HAP-1 (cell line): ENCODE measurements around the gene OPN1MW2.
"Not testable (repeated sequence)": the region's sequence is repeated elsewhere in the genome, so short reads cannot be mapped to it uniquely, and the experiment has no call there.

Experiments
- DNase-seq, 2 experiments: peaks; one replicate each; pipeline ENCODE4 v3.0.0-alpha.2; 2016 to 2020; ENCODE audit warnings: low spot score in 2 of 2
- H3K27me3 ChIP-seq: fragments of 250-450 bp; sonication (Bioruptor Pico); 2 replicates; pipeline ENCODE4 v1.5.1; 2020; ENCODE audit warnings: low read depth, mild to moderate bottlenecking, moderate library complexity
- H3K36me3 ChIP-seq: fragments of 250-450 bp; sonication (Bioruptor Pico); replicated peaks from 2 replicates; pipeline ENCODE4 v1.5.1; 2020; ENCODE audit warnings: mild to moderate bottlenecking
- H3K4me1 ChIP-seq: fragments of 250-450 bp; sonication (Bioruptor Pico); 2 replicates; pipeline ENCODE4 v1.5.1; 2020; ENCODE audit warnings: mild to moderate bottlenecking
- H3K4me3 ChIP-seq: fragments of 250-450 bp; sonication (Bioruptor Pico); 2 replicates; pipeline ENCODE4 v1.5.1; 2020; ENCODE audit warnings: mild to moderate bottlenecking, moderate library complexity
- H3K9me3 ChIP-seq: fragments of 250-450 bp; sonication (Bioruptor Pico); 2 replicates; pipeline ENCODE4 v1.5.1; 2020; ENCODE audit warnings: mild to moderate bottlenecking, moderate library complexity
- in situ Hi-C: fragments of 300-500 bp; cut with MboI; formaldehyde crosslinking; loops from 3 replicates; pipeline ENCODE4 v1.14.3; 2020; ENCODE audit warnings: low sequenced_read_pairs, inconsistent platforms, mixed read lengths

OPN1MW2 gene

DNA sequence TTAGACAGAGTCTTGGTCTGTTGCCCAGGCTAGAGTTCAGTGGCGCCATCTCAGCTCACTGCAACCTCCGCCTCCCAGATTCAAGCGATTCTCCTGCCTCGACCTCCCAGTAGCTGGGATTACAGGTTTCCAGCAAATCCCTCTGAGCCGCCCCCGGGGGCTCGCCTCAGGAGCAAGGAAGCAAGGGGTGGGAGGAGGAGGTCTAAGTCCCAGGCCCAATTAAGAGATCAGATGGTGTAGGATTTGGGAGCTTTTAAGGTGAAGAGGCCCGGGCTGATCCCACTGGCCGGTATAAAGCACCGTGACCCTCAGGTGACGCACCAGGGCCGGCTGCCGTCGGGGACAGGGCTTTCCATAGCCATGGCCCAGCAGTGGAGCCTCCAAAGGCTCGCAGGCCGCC is at the start of gene OPN1MW2:
Gene OPN1MW2, plus strand, starts transcription at position 301 of the 400 bp plus-strand sequence. Its CDS starts 60 bp downstream, at position 361.
- DNase-seq, H3K36me3 ChIP-seq, H3K9me3 ChIP-seq, H3K27me3 ChIP-seq, H3K4me3 ChIP-seq, H3K4me1 ChIP-seq, in situ Hi-C loops: not testable (repeated sequence)

DNA sequence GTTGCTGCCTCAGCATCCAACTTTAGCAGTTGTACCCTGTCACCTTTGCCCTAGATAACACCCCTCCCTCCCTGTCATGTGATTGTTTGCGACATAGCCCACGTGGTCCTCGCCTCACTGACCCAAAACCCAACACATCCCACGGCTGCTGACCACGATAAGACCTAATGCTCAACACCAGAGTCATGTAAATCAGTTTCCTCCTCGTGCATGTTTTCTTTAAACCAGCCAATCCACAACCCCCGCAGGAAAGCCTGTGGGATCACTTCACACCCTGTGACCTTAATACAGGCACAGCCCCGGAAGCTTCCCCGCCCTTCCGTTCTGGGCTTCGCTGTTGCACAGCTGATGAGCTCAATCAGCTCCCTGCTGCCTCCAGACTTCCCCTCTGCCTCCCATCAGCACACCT is 47.0 kb upstream of the OPN1MW2 start:
- DNase-seq, H3K4me3 ChIP-seq, H3K9me3 ChIP-seq, in situ Hi-C loops, H3K4me1 ChIP-seq, H3K36me3 ChIP-seq, H3K27me3 ChIP-seq: not testable (repeated sequence)

DNA sequence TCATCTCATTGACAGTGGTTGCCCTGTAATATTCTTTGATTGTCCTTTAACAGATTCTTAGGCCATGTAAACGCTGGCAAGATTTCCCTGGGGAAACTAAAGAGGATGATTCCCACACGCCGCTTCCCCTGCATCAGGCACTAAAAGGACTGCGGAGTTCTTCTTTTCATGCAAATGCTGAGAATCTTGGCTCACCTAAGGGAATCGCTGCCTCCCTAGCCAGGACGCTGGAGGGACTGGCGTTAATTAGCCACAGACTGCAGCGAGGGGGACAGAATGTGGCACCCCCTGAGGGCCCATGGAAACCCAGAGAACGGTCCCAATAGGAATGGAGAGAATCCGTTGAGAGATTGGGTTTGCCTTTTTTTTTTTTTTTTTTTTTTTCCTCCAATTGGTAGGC is 45.2 kb upstream of the OPN1MW2 start:
- H3K9me3 ChIP-seq, DNase-seq, H3K27me3 ChIP-seq, H3K36me3 ChIP-seq, H3K4me1 ChIP-seq, in situ Hi-C loops, H3K4me3 ChIP-seq: not testable (repeated sequence)

DNA sequence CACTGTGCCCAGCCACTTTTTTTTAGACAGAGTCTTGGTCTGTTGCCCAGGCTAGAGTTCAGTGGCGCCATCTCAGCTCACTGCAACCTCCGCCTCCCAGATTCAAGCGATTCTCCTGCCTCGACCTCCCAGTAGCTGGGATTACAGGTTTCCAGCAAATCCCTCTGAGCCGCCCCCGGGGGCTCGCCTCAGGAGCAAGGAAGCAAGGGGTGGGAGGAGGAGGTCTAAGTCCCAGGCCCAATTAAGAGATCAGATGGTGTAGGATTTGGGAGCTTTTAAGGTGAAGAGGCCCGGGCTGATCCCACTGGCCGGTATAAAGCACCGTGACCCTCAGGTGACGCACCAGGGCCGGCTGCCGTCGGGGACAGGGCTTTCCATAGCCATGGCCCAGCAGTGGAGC is 37.3 kb upstream of the OPN1MW2 start, which contains the start of gene OPN1MW:
Gene OPN1MW, plus strand, starts transcription at position 301 of the 400 bp plus-strand sequence. Its CDS starts 82 bp downstream, at position 383.
- H3K4me1 ChIP-seq, H3K36me3 ChIP-seq, H3K4me3 ChIP-seq, DNase-seq, H3K27me3 ChIP-seq, H3K9me3 ChIP-seq, in situ Hi-C loops: not testable (repeated sequence)

DNA sequence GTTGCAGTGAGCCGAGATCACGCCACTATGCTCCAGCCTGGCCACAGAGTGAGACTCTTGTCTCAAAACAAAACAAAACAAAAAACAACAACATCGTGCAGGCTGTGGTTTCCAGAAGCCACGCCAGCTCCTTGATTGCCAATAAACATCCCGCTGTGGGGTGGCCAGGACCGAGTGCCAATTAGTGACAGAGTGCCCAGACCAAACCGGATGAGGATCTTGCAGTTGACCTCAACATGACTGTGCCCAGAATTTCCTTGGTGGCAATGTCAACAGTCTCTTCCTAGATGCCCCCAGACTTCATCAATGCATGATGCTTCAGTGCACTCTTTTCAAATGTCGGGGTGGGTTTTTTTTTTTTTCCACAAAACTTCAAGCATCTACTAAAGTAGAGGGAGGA is 35.8 kb upstream of the OPN1MW2 start:
- H3K4me3 ChIP-seq, in situ Hi-C loops: not testable (repeated sequence)

DNA sequence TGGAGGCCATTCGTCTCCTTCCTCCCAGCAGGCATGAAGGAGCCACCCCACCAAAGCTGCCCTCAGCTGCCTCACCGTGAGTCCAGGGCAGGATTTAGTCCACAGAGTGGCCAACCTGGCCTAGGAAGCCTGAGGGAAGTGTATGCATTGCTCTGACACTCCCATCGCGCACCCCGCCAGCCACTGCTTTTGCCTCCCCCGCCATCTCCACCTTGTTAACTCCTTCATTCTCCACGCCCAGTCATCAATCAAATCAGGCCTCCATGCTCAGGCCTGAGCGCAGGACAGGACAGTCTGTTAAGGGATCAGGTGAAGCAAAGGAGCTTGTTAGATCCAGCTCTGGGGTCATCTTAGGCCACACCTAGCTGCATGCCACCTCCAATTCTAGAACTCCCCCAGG is 26.7 kb upstream of the OPN1MW2 start:
- H3K27me3 ChIP-seq, DNase-seq, H3K4me1 ChIP-seq, in situ Hi-C loops, H3K9me3 ChIP-seq, H3K4me3 ChIP-seq, H3K36me3 ChIP-seq: not testable (repeated sequence)

More for the DNA sequence above, 35.8 kb upstream of the OPN1MW2 start:
- not testable (repeated sequence) for H3K27me3 ChIP-seq, H3K36me3 ChIP-seq, DNase-seq, H3K9me3 ChIP-seq, H3K4me1 ChIP-seq

DNA sequence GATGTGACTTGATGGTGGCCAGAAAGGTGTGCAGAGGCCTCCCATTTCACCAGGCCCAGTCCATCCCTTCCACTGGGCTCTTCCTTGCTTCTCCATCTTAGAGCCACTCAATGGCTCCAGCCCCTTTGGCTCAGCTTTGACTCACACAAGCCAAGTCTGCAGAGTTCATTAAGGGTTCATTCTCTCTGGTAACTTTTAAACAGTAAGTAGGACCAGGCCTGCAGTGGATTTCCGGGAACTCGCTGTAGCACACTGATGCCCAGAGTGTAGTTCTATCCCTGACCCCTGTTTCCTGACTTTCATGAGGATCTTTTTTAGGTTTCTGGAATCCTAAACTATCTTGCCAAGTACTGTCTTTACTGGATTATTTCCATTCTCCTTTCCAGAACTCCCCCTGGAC is 25.2 kb upstream of the OPN1MW2 start:
- H3K9me3 ChIP-seq, H3K27me3 ChIP-seq, DNase-seq, H3K36me3 ChIP-seq, H3K4me3 ChIP-seq, in situ Hi-C loops, H3K4me1 ChIP-seq: not testable (repeated sequence)

DNA sequence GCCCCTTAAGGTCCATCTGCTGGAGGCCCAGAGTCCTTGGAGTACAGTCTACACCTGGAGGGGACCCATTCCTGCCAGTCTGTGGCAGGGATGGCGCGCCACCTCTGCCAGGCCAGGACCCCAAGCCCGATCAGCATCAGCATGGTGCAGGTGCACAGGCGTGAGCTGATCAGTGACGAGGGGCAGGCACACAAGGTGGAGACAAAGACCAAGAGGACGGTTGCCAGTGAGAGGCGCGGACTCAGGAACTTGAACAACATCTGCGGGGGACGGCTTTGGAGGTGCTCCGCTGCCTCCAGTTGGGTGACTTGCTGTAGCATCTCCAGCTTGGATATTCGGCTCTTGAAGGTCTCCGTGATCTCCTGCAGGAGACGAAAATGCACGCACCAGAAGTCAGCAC is 23.1 kb upstream of the OPN1MW2 start:
- H3K27me3 ChIP-seq, H3K4me1 ChIP-seq, H3K9me3 ChIP-seq, DNase-seq, H3K4me3 ChIP-seq, H3K36me3 ChIP-seq, in situ Hi-C loops: not testable (repeated sequence)

DNA sequence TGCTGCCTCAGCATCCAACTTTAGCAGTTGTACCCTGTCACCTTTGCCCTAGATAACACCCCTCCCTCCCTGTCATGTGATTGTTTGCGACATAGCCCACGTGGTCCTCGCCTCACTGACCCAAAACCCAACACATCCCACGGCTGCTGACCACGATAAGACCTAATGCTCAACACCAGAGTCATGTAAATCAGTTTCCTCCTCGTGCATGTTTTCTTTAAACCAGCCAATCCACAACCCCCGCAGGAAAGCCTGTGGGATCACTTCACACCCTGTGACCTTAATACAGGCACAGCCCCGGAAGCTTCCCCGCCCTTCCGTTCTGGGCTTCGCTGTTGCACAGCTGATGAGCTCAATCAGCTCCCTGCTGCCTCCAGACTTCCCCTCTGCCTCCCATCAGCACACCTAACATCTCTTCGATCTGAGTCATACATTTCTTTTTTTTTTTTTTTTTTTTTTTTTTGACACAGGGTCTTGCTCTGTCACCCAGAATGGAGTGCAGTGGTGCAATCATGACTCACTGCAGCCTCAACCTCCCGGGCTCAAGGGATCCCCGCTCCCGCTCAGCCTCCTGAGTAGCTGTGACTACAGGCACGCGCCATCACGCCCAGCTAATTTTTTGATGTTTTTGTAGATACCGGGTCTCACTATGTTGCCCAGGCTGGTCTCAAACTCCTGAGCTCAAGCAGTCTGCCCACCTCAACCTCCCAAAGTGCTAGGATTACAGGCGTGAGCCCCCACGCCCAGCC is 9.7 kb upstream of the OPN1MW2 start:
- H3K4me3 ChIP-seq, H3K9me3 ChIP-seq, in situ Hi-C loops, H3K36me3 ChIP-seq, H3K27me3 ChIP-seq, H3K4me1 ChIP-seq, DNase-seq: not testable (repeated sequence)

DNA sequence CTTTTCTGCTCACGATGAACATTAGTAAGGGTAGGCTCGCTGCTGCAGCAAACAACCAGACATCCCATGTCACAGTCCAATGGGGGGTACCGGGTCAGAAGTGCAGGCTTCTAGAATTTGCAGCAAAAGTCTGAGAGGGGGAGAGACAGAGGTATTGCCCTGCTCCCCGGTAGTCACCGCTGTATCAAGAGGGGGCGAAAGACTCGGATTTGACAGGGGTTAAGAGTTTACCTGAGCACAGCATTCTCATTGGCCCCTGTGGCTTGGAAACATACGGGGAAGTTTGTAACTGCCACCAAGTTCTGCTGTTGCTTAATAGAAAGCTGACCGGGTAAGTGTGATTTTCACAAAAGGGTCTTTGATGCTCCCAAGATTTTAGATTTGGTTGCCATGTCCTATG is 8.5 kb upstream of the OPN1MW2 start:
- H3K4me1 ChIP-seq, H3K36me3 ChIP-seq, H3K9me3 ChIP-seq, H3K27me3 ChIP-seq, in situ Hi-C loops, H3K4me3 ChIP-seq: not testable (repeated sequence)
- peak in 1 of 2 experiments; percentile 3 for DNase-seq

DNA sequence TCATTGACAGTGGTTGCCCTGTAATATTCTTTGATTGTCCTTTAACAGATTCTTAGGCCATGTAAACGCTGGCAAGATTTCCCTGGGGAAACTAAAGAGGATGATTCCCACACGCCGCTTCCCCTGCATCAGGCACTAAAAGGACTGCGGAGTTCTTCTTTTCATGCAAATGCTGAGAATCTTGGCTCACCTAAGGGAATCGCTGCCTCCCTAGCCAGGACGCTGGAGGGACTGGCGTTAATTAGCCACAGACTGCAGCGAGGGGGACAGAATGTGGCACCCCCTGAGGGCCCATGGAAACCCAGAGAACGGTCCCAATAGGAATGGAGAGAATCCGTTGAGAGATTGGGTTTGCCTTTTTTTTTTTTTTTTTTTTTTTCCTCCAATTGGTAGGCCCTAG is 8.1 kb upstream of the OPN1MW2 start:
- in situ Hi-C loops = not testable (repeated sequence)

DNA sequence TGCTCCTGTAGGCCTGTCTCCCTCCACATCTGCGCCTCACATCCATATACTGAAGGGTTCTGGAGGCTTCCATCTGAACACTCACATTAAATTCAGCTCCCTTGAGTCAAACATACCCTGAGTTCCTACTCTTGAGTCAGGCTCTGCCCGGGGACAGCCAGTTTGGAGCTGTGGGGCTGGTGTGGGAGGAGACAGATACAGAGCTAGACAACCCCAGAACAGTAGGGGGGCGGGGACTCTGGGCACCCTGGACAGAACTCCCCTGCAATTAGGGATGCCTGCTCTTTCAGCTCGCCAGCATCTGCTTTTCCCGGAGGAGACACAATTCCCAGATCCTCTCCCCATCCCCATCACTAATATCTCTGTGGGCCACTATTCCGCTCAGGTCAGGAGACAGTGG is 5.7 kb downstream of the OPN1MW2 start:
- H3K9me3 ChIP-seq, in situ Hi-C loops, H3K27me3 ChIP-seq, DNase-seq, H3K36me3 ChIP-seq, H3K4me3 ChIP-seq, H3K4me1 ChIP-seq: not testable (repeated sequence)

More for the DNA sequence above, 8.1 kb upstream of the OPN1MW2 start:
- not testable (repeated sequence) for H3K9me3 ChIP-seq, DNase-seq, H3K36me3 ChIP-seq, H3K27me3 ChIP-seq, H3K4me3 ChIP-seq, H3K4me1 ChIP-seq

DNA sequence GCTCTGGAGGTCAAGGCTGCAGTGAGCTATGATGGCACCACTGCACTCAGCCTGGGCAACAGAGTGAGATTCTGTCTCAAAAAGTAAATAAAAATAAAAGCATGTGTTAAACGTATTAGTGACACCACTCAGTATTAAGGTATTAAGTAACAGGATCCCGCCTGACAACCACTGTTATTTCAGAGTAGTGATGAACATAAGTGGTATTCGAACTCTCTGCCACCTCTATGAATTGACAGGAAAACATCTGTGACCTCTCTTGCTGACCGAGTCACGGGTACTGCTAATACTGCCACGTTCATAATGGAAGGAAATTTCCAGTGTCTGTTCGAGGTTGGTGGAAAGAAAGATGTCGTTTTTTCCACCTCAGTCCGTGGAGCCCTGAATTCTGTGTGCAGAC is 7.2 kb downstream of the OPN1MW2 start:
- H3K9me3 ChIP-seq, H3K4me3 ChIP-seq, H3K4me1 ChIP-seq, in situ Hi-C loops, DNase-seq, H3K27me3 ChIP-seq, H3K36me3 ChIP-seq: not testable (repeated sequence)

DNA sequence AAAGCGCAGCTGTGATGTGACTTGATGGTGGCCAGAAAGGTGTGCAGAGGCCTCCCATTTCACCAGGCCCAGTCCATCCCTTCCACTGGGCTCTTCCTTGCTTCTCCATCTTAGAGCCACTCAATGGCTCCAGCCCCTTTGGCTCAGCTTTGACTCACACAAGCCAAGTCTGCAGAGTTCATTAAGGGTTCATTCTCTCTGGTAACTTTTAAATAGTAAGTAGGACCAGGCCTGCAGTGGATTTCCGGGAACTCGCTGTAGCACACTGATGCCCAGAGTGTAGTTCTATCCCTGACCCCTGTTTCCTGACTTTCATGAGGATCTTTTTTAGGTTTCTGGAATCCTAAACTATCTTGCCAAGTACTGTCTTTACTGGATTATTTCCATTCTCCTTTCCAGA is 11.9 kb downstream of the OPN1MW2 start:
- H3K9me3 ChIP-seq, H3K4me3 ChIP-seq, H3K27me3 ChIP-seq, H3K36me3 ChIP-seq, in situ Hi-C loops, H3K4me1 ChIP-seq, DNase-seq: not testable (repeated sequence)

DNA sequence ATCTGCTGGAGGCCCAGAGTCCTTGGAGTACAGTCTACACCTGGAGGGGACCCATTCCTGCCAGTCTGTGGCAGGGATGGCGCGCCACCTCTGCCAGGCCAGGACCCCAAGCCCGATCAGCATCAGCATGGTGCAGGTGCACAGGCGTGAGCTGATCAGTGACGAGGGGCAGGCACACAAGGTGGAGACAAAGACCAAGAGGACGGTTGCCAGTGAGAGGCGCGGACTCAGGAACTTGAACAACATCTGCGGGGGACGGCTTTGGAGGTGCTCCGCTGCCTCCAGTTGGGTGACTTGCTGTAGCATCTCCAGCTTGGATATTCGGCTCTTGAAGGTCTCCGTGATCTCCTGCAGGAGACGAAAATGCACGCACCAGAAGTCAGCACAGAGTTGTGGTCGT is 14.1 kb downstream of the OPN1MW2 start:
- H3K36me3 ChIP-seq, H3K27me3 ChIP-seq, H3K4me3 ChIP-seq, H3K9me3 ChIP-seq, in situ Hi-C loops, DNase-seq, H3K4me1 ChIP-seq: not testable (repeated sequence)
